Aorta (tissue), 5 donors: Measurements from ENCODE around the gene CBX2. TPM values are rescaled to one million over a fixed set of nuclear protein-coding genes. Genes with fewer than 3 reads are reported as not detected.

Source experiments
- ATAC-seq: fragments of 200-7000 bp; cut with Tn5 transposase; one replicate; pipeline ENCODE4 v1.9.1; 2022; ENCODE audit warnings: moderate library complexity; ENCODE audit not compliant: low FRiP score
- DNase-seq, 2 donors: peaks; one replicate each; pipeline ENCODE4 v3.0.0-alpha.2; 2020
- H3K27ac ChIP-seq, 2 donors: one replicate each; pipeline ENCODE4 v1.5.1; 2013; ENCODE audit warnings: low read length in 2 of 2, mild to moderate bottlenecking in 2 of 2, moderate library complexity in 2 of 2, control low read depth in 1 of 2, inconsistent platforms in 1 of 2, low read depth in 1 of 2
- H3K27me3 ChIP-seq, 2 donors: one replicate each; pipeline ENCODE4 v1.6.1; 2013; ENCODE audit warnings: control low read depth in 1 of 2, low read length in 1 of 2, mild to moderate bottlenecking in 1 of 2, moderate library complexity in 1 of 2; ENCODE audit not compliant: insufficient read depth in 2 of 2, control insufficient read depth in 1 of 2
- H3K36me3 ChIP-seq, 2 donors: one replicate each; pipeline ENCODE4 v1.6.1; 2013; ENCODE audit warnings: control low read depth in 1 of 2, low read length in 1 of 2, mild to moderate bottlenecking in 1 of 2; ENCODE audit not compliant: insufficient read depth in 2 of 2, control insufficient read depth in 1 of 2
- H3K4me1 ChIP-seq, 2 donors: one replicate each; pipeline ENCODE4 v1.6.1; 2013; ENCODE audit warnings: low read length in 2 of 2, control low read depth in 1 of 2, mild to moderate bottlenecking in 1 of 2, moderate library complexity in 1 of 2; ENCODE audit not compliant: insufficient read depth in 2 of 2, control insufficient read depth in 1 of 2
- H3K4me3 ChIP-seq, 2 donors: one replicate each; pipeline ENCODE4 v1.5.1; 2013; ENCODE audit warnings: low read length in 2 of 2, control low read depth in 1 of 2, mild to moderate bottlenecking in 1 of 2
- H3K9me3 ChIP-seq: one replicate; pipeline ENCODE4 v1.6.1; 2013; ENCODE audit warnings: mild to moderate bottlenecking, low read length; ENCODE audit not compliant: control insufficient read depth
- WGBS, 2 donors: extraction: QIAGEN DNeasy Blood & Tissue Kit; methylation state at CpG; one replicate each; pipeline ENCODE4 v1.1.7; 2013; 5-methylcytosine and 5-hydroxymethylcytosine counted together
- intact Hi-C, 2 donors: fragments of 100-400 bp; cut with DNase I; formaldehyde crosslinking; loops; one replicate each; pipeline versions ENCODE4 v1.14.2 to v1.15.0; 2022
- polyA plus RNA-seq, 2 donors: library from polyadenylated mRNA; stranded (reverse); fragments of 200-250 nt; gene quantifications; one replicate each; pipeline ENCODE4 v1.2.3, GENCODE V29; 2013
- total RNA-seq, 2 donors: library from RNA; stranded (reverse); fragmentation: NEBNext Ultra II Directional; extraction: Animal tissue kit (Norgen Biotek cat#: 25700); gene quantifications; one replicate each; pipeline ENCODE4 v1.2.1, GENCODE V29; 2021
- donor health status: healthy with polysubstance abuse.
- donor health status: Bipolar disorder and iron deficiency.
- donor health status: DM: no; HTN: no; CAD: no.
- donor health status: DM: no; HTN: no; CAD: no.
- donor health status: DM: yes; HTN: yes; CAD: no.

Gene CBX2
- total and polyA plus RNA-seq, 4 donors = 1.2 to 4.5 TPM; not detected in 2

- H3K9me3 ChIP-seq = no peaks in the 10 kb centered on the region
- no peak for DNase-seq
- H3K36me3 ChIP-seq = no peaks in the 10 kb centered on the region
- no peaks in the 10 kb centered on the region for H3K27me3 ChIP-seq
- intact Hi-C loops = no loop called here
- 1 to 2% methylated on average over 62 to 66 of the region's 66 CpGs for WGBS, 2 donors
- ATAC-seq = no peak
- no peak overlapping the region for H3K4me3 ChIP-seq
- H3K27ac ChIP-seq = no peak overlapping the region
- no peaks in the 10 kb centered on the region for H3K4me1 ChIP-seq
Observed at GRCh38 chr17:79811011-79811867, 33.3 kb downstream of the CBX2 start.

- Histone ChIP-seq H3K27me3 (no peaks in the 10 kb centered on the region), H3K36me3 (no peaks in the 10 kb centered on the region), H3K4me3 (no peak overlapping the region), H3K9me3 (no peaks in the 10 kb centered on the region), H3K27ac (no peak overlapping the region), H3K4me1 (no peaks in the 10 kb centered on the region)
- DNase-seq (no peak), ATAC-seq (no peak)
- WGBS, 2 donors = 13 to 15% methylated on average over 20 of the region's 20 CpGs
- intact Hi-C loops = no loop called here
Observed at GRCh38 chr17:79811868-79812352, 34.0 kb downstream of the CBX2 start.

GRCh38 chr17:79812353-79813258, 34.7 kb downstream of the CBX2 start:
- no peaks in the 10 kb centered on the region for H3K4me1 ChIP-seq

GRCh38 chr17:79813297-79814126, 35.6 kb downstream of the CBX2 start:
- Histone ChIP-seq H3K4me1 (no peaks in the 10 kb centered on the region), H3K36me3 (no peaks in the 10 kb centered on the region), H3K4me3 (peak overlapping the region; percentile 6 to 8), H3K27ac (no peak overlapping the region), H3K27me3 (no peaks in the 10 kb centered on the region), H3K9me3 (no peaks in the 10 kb centered on the region)
- intact Hi-C loops = no loop called here
- ATAC-seq = no peak
- DNase-seq = no peak
- 3% methylated on average over 56 to 89 of the region's 89 CpGs for WGBS, 2 donors

More at GRCh38 chr17:79812353-79813258, 34.7 kb downstream of the CBX2 start:
- H3K27me3 ChIP-seq = no peaks in the 10 kb centered on the region
- peak overlapping the region; percentile 6 to 8 for H3K4me3 ChIP-seq
- WGBS, 2 donors = 7% methylated on average over 66 to 72 of the region's 72 CpGs
- H3K9me3 ChIP-seq = no peaks in the 10 kb centered on the region
- H3K27ac ChIP-seq = no peak overlapping the region
- no peaks in the 10 kb centered on the region for H3K36me3 ChIP-seq
- DNase-seq = no peak
- no peak for ATAC-seq
- intact Hi-C loops = no loop called here

- no peak for DNase-seq
- H3K4me1 ChIP-seq = no peaks in the 10 kb centered on the region
- 29 to 31% methylated on average over 40 to 43 of the region's 43 CpGs for WGBS, 2 donors
- no peak overlapping the region for H3K4me3 ChIP-seq
- no peaks in the 10 kb centered on the region for H3K9me3 ChIP-seq
- no peaks in the 10 kb centered on the region for H3K36me3 ChIP-seq
- H3K27me3 ChIP-seq = no peaks in the 10 kb centered on the region
- intact Hi-C loops = no loop called here
- no peak for ATAC-seq
- no peak overlapping the region for H3K27ac ChIP-seq
Observed at GRCh38 chr17:79814127-79814973, 36.4 kb downstream of the CBX2 start.

- Histone ChIP-seq H3K4me1 (no peaks in the 10 kb centered on the region), H3K9me3 (no peaks in the 10 kb centered on the region), H3K36me3 (no peaks in the 10 kb centered on the region), H3K27me3 (no peaks in the 10 kb centered on the region), H3K27ac (no peak overlapping the region), H3K4me3 (no peak overlapping the region)
- DNase-seq (peak in 1 of 2 donors; percentile 67), ATAC-seq (peak; percentile 71)
- intact Hi-C loops = no loop called here
- 5 to 6% methylated on average over 83 to 96 of the region's 96 CpGs for WGBS, 2 donors
Observed at GRCh38 chr17:79814974-79815835, 37.3 kb downstream of the CBX2 start.

GRCh38 chr17:79815836-79816461, 38.0 kb downstream of the CBX2 start:
- Histone ChIP-seq H3K4me1 (no peaks in the 10 kb centered on the region), H3K27ac (no peak overlapping the region), H3K36me3 (no peaks in the 10 kb centered on the region), H3K9me3 (no peaks in the 10 kb centered on the region), H3K27me3 (no peaks in the 10 kb centered on the region), H3K4me3 (no peak overlapping the region)
- ATAC-seq (no peak), DNase-seq (no peak)
- 62 to 65% methylated on average over 29 to 41 of the region's 41 CpGs for WGBS, 2 donors
- intact Hi-C loops = no loop called here
